ENCODE measurements around the gene TMCC2.
"Not testable (repeated sequence)": the region's sequence is repeated elsewhere in the genome, so short reads cannot be mapped to it uniquely, and the experiment has no call there.

TMCC2 gene

GRCh38 chr1:205232127-205232820 is 4.5 kb downstream of the TMCC2 start:
- H3K4ac ChIP-seq (ENCODE audit: low read depth, low read length): no peak overlapping the region
- H3K79me2 ChIP-seq (ENCODE audit: control insufficient read depth, insufficient read depth, low read length, poor library complexity): no peaks in the 10 kb centered on the region
- H3K27ac ChIP-seq (ENCODE audit: low read depth, low read length): no peak overlapping the region
- H4K8ac ChIP-seq (ENCODE audit: low read depth, low read length): no peak overlapping the region
- no peak overlapping the region for H4K12ac ChIP-seq (ENCODE audit: low read depth, low read length)
- no peak overlapping the region for H2BK120ac ChIP-seq (ENCODE audit: insufficient read depth, low read length, poor library complexity)
- H3K36me3 ChIP-seq (ENCODE audit: control insufficient read depth in 1 of 2, insufficient read depth in 2 of 2, low read length in 2 of 2): no peaks in the 10 kb centered on the region
- DNase-seq: no peak
- H3K79me1 ChIP-seq (ENCODE audit: low read length): no peaks in the 10 kb centered on the region
- no peak overlapping the region for H3K4me3 ChIP-seq (ENCODE audit: low read depth, low read length)
- H3K4me2 ChIP-seq (ENCODE audit: low read length): no peak overlapping the region
- WGBS (ENCODE audit: extremely low coverage, insufficient coverage, insufficient read length): no CpG with 5 or more reads among the region's 7 CpGs
- peaks cover 5% of the 10 kb centered on the region for H3K27me3 ChIP-seq (ENCODE audit: insufficient read depth, low read length)
- H3K14ac ChIP-seq (ENCODE audit: low read length): no peak overlapping the region
- H2AK5ac ChIP-seq (ENCODE audit: low read length): no peak overlapping the region
- no peak overlapping the region for H3K23ac ChIP-seq (ENCODE audit: low read length)
- H3K4me1 ChIP-seq (ENCODE audit: control insufficient read depth in 1 of 2, insufficient read depth in 2 of 2, low read length in 2 of 2): peaks cover 5% of the 10 kb centered on the region in 2 experiments
- H4K91ac ChIP-seq (ENCODE audit: low read depth, low read length): no peak overlapping the region
- no peak overlapping the region for H3K9ac ChIP-seq (ENCODE audit: low read length)
- no peak overlapping the region for H2AFZ ChIP-seq (ENCODE audit: insufficient read depth, low read length, poor library complexity)
- no peak overlapping the region for H2BK12ac ChIP-seq (ENCODE audit: low read length)
- H2BK5ac ChIP-seq (ENCODE audit: low read depth, low read length, poor library complexity): no peak overlapping the region
- H3K9me3 ChIP-seq (ENCODE audit: insufficient read depth, low read depth, low read length): no peaks in the 10 kb centered on the region
- no peak overlapping the region for H3K18ac ChIP-seq (ENCODE audit: low read length)

- H3K9ac ChIP-seq (ENCODE audit: low read length): no peak overlapping the region
- H3K27ac ChIP-seq (ENCODE audit: low read depth, low read length): no peak overlapping the region
- no peak overlapping the region for H2BK12ac ChIP-seq (ENCODE audit: low read length)
- H3K23ac ChIP-seq (ENCODE audit: low read length): no peak overlapping the region
- H2AFZ ChIP-seq (ENCODE audit: insufficient read depth, low read length, poor library complexity): no peak overlapping the region
- WGBS (ENCODE audit: extremely low coverage, insufficient coverage, insufficient read length): no CpG with 5 or more reads among the region's 3 CpGs
- peaks cover 5% of the 10 kb centered on the region for H3K27me3 ChIP-seq (ENCODE audit: insufficient read depth, low read length)
- DNase-seq: no peak
- no peak overlapping the region for H2AK5ac ChIP-seq (ENCODE audit: low read length)
- no peak overlapping the region for H4K12ac ChIP-seq (ENCODE audit: low read depth, low read length)
- H3K14ac ChIP-seq (ENCODE audit: low read length): no peak overlapping the region
- H3K18ac ChIP-seq (ENCODE audit: low read length): no peak overlapping the region
- no peaks in the 10 kb centered on the region for H3K9me3 ChIP-seq (ENCODE audit: insufficient read depth, low read depth, low read length)
- no peak overlapping the region for H3K4ac ChIP-seq (ENCODE audit: low read depth, low read length)
- no peak overlapping the region for H3K4me3 ChIP-seq (ENCODE audit: low read depth, low read length)
- no peak overlapping the region for H4K8ac ChIP-seq (ENCODE audit: low read depth, low read length)
- H3K36me3 ChIP-seq (ENCODE audit: control insufficient read depth in 1 of 2, insufficient read depth in 2 of 2, low read length in 2 of 2): no peaks in the 10 kb centered on the region
- no peak overlapping the region for H3K4me2 ChIP-seq (ENCODE audit: low read length)
- H4K91ac ChIP-seq (ENCODE audit: low read depth, low read length): no peak overlapping the region
- H2BK5ac ChIP-seq (ENCODE audit: low read depth, low read length, poor library complexity): no peak overlapping the region
- no peak overlapping the region for H2BK120ac ChIP-seq (ENCODE audit: insufficient read depth, low read length, poor library complexity)
- peaks cover 5% of the 10 kb centered on the region in 2 experiments for H3K4me1 ChIP-seq (ENCODE audit: control insufficient read depth in 1 of 2, insufficient read depth in 2 of 2, low read length in 2 of 2)
- no peaks in the 10 kb centered on the region for H3K79me1 ChIP-seq (ENCODE audit: low read length)
- no peaks in the 10 kb centered on the region for H3K79me2 ChIP-seq (ENCODE audit: control insufficient read depth, insufficient read depth, low read length, poor library complexity)
These were observed 5.2 kb downstream of the TMCC2 start for GRCh38 chr1:205232945-205233397.

DNA sequence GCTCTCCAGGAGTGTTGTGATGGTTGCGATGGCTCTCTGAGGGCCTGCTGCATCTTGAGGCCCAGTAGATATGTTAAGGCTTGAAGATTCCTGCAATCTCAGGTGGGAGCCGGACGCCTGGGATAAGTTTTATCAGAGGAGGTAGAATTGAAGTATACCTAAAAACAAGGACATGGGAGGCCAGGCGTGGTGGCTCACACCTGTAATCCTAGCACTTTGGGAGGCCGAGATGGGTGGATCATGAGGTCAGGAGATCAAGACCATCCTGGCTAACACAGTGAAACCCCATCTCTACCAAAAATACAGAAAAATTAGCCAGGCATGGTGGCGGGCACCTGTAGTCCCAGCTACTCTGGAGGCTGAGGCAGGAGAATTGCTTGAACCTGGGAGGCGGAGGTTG is 6.2 kb downstream of the TMCC2 start:
- H3K9ac ChIP-seq (ENCODE audit: low read length); H4K8ac ChIP-seq (ENCODE audit: low read depth, low read length); H3K9me3 ChIP-seq (ENCODE audit: insufficient read depth, low read depth, low read length); H3K79me2 ChIP-seq (ENCODE audit: control insufficient read depth, insufficient read depth, low read length, poor library complexity); H2AFZ ChIP-seq (ENCODE audit: insufficient read depth, low read length, poor library complexity); H2BK12ac ChIP-seq (ENCODE audit: low read length); H3K14ac ChIP-seq (ENCODE audit: low read length); H3K23ac ChIP-seq (ENCODE audit: low read length); H3K27me3 ChIP-seq (ENCODE audit: insufficient read depth, low read length); H3K79me1 ChIP-seq (ENCODE audit: low read length); H3K4ac ChIP-seq (ENCODE audit: low read depth, low read length); H2BK5ac ChIP-seq (ENCODE audit: low read depth, low read length, poor library complexity); H3K18ac ChIP-seq (ENCODE audit: low read length); H3K4me1 ChIP-seq (ENCODE audit: control insufficient read depth in 1 of 2, insufficient read depth in 2 of 2, low read length in 2 of 2); H4K12ac ChIP-seq (ENCODE audit: low read depth, low read length); H3K27ac ChIP-seq (ENCODE audit: low read depth, low read length); H3K36me3 ChIP-seq (ENCODE audit: control insufficient read depth in 1 of 2, insufficient read depth in 2 of 2, low read length in 2 of 2); H4K91ac ChIP-seq (ENCODE audit: low read depth, low read length); H2BK120ac ChIP-seq (ENCODE audit: insufficient read depth, low read length, poor library complexity); H2AK5ac ChIP-seq (ENCODE audit: low read length); H3K4me2 ChIP-seq (ENCODE audit: low read length); H3K4me3 ChIP-seq (ENCODE audit: low read depth, low read length): not testable (repeated sequence)
- no CpG with 5 or more reads among the region's 7 CpGs for WGBS (ENCODE audit: extremely low coverage, insufficient coverage, insufficient read length)
- peak in 1 of 2 donors; percentile 30 for DNase-seq

GRCh38 chr1:205235951-205236350 is 8.2 kb downstream of the TMCC2 start:
- no peak overlapping the region for H3K9ac ChIP-seq (ENCODE audit: low read length)
- H4K91ac ChIP-seq (ENCODE audit: low read depth, low read length): no peak overlapping the region
- H3K27ac ChIP-seq (ENCODE audit: low read depth, low read length): no peak overlapping the region
- H2BK12ac ChIP-seq (ENCODE audit: low read length): no peak overlapping the region
- H3K36me3 ChIP-seq (ENCODE audit: control insufficient read depth in 1 of 2, insufficient read depth in 2 of 2, low read length in 2 of 2): no peaks in the 10 kb centered on the region
- H3K4me2 ChIP-seq (ENCODE audit: low read length): no peak overlapping the region
- no peaks in the 10 kb centered on the region for H3K4me1 ChIP-seq (ENCODE audit: control insufficient read depth in 1 of 2, insufficient read depth in 2 of 2, low read length in 2 of 2)
- no peak overlapping the region for H2AFZ ChIP-seq (ENCODE audit: insufficient read depth, low read length, poor library complexity)
- no CpG with 5 or more reads among the region's 6 CpGs for WGBS (ENCODE audit: extremely low coverage, insufficient coverage, insufficient read length)
- H2BK5ac ChIP-seq (ENCODE audit: low read depth, low read length, poor library complexity): no peak overlapping the region
- no peaks in the 10 kb centered on the region for H3K27me3 ChIP-seq (ENCODE audit: insufficient read depth, low read length)
- H3K4me3 ChIP-seq (ENCODE audit: low read depth, low read length): no peak overlapping the region
- DNase-seq: no peak
- H3K79me1 ChIP-seq (ENCODE audit: low read length): no peaks in the 10 kb centered on the region
- H2AK5ac ChIP-seq (ENCODE audit: low read length): no peak overlapping the region
- no peaks in the 10 kb centered on the region for H3K79me2 ChIP-seq (ENCODE audit: control insufficient read depth, insufficient read depth, low read length, poor library complexity)
- H3K4ac ChIP-seq (ENCODE audit: low read depth, low read length): no peak overlapping the region
- H4K8ac ChIP-seq (ENCODE audit: low read depth, low read length): no peak overlapping the region
- H3K23ac ChIP-seq (ENCODE audit: low read length): no peak overlapping the region
- no peaks in the 10 kb centered on the region for H3K9me3 ChIP-seq (ENCODE audit: insufficient read depth, low read depth, low read length)
- no peak overlapping the region for H4K12ac ChIP-seq (ENCODE audit: low read depth, low read length)
- H2BK120ac ChIP-seq (ENCODE audit: insufficient read depth, low read length, poor library complexity): no peak overlapping the region
- H3K18ac ChIP-seq (ENCODE audit: low read length): no peak overlapping the region
- H3K14ac ChIP-seq (ENCODE audit: low read length): no peak overlapping the region
